ENCODE results near the gene TMEM91. TPM values are rescaled to one million over a fixed set of nuclear protein-coding genes. Genes with fewer than 3 reads are reported as not detected.

TMEM91 gene
- total and polyA plus RNA-seq, 9 of the 15 experiments (the other 6 are each of a cell fraction or from before 2014, with no cell fraction given): 1.2 to 5.2 (median 2.7) TPM

- no peak for TF ChIP-seq PBX2 (CRISPR knock-in tag; IDR thresholded peaks at IDR 0.05; ENCODE audit: low read depth)
- TF ChIP-seq PBX2 (tag; conservative IDR thresholded peaks at IDR 0.05; ENCODE audit: low read depth): no peak
- no peak for TF ChIP-seq ZNF318 (IDR thresholded peaks at IDR 0.05; ENCODE audit: borderline replicate concordance in 1 of 2, low read depth in 1 of 2)
- no peak; a peak in 1 of 4 replicates for TF ChIP-seq NRF1 (conservative IDR thresholded peaks at IDR 0.05 in 1 of 2, IDR thresholded peaks at IDR 0.05 in 1 of 2)
- no peak for TF ChIP-seq SMARCC2 (IDR thresholded peaks at IDR 0.05; ENCODE audit: low read depth)
- TF ChIP-seq POLR2AphosphoS5 (IDR thresholded peaks at IDR 0.05; ENCODE audit: control insufficient read depth, insufficient read depth, low read depth, low read length): peak; percentile 75
- TF ChIP-seq VEZF1 (CRISPR knock-in tag; IDR thresholded peaks at IDR 0.05): peak; percentile 100
- TF ChIP-seq AFF4 (CRISPR knock-in tag; IDR thresholded peaks at IDR 0.05): 0 out of 2 replicates have a peak, but pooled peaks have one; percentile 26
These were observed 22.6 kb upstream of the TMEM91 start, which contains the start of gene TGFB1 (continued) for GRCh38 chr19:41353466-41354342.

Measured in K562 (cell line).